ENCODE results near the gene LMBR1.
A peak's percentile ranks its signal among the peaks of the same experiment; 100 is the strongest.

LMBR1 gene

GRCh38 chr7:156795415-156795814 is 97.6 kb downstream of the LMBR1 start:
- no peak for DNase-seq (ENCODE audit: low read depth in 3 of 3)

GRCh38 chr7:156793334-156793733 is 99.6 kb downstream of the LMBR1 start:
- no peak for DNase-seq (ENCODE audit: low read depth in 3 of 3)

- DNase-seq (ENCODE audit: low read depth in 3 of 3) = no peak
These were observed 100.4 kb downstream of the LMBR1 start for GRCh38 chr7:156792611-156793010.

- no peak for DNase-seq (ENCODE audit: low read depth in 3 of 3)
These were observed 101.7 kb downstream of the LMBR1 start for GRCh38 chr7:156791241-156791640.

- no peak for DNase-seq (ENCODE audit: low read depth in 3 of 3)
These were observed 102.7 kb downstream of the LMBR1 start for GRCh38 chr7:156790264-156790663.

- no peak for DNase-seq (ENCODE audit: low read depth in 3 of 3)
These were observed 106.9 kb downstream of the LMBR1 start for GRCh38 chr7:156785998-156786543.

- no peak for DNase-seq (ENCODE audit: low read depth in 3 of 3)
These were observed 109.1 kb downstream of the LMBR1 start for GRCh38 chr7:156783864-156784263.

- no peak for DNase-seq (ENCODE audit: low read depth in 3 of 3)
These were observed 111.0 kb downstream of the LMBR1 start for GRCh38 chr7:156781972-156782371.

GRCh38 chr7:156780724-156781455 is 112.1 kb downstream of the LMBR1 start:
- DNase-seq (ENCODE audit: low read depth in 3 of 3) = peak in 1 of 3 experiments; percentile 16

GRCh38 chr7:156778668-156779067 is 114.3 kb downstream of the LMBR1 start:
- DNase-seq (ENCODE audit: low read depth in 3 of 3) = no peak

GRCh38 chr7:156778201-156778600 is 114.8 kb downstream of the LMBR1 start:
- DNase-seq (ENCODE audit: low read depth in 3 of 3) = no peak

GRCh38 chr7:156777364-156778069 is 115.5 kb downstream of the LMBR1 start:
- DNase-seq (ENCODE audit: low read depth in 3 of 3) = peak; percentile 7 to 23 (median 16)

GRCh38 chr7:156776527-156776926 is 116.5 kb downstream of the LMBR1 start:
- DNase-seq (ENCODE audit: low read depth in 3 of 3) = no peak

GRCh38 chr7:156773966-156774365 is 119.0 kb downstream of the LMBR1 start:
- DNase-seq (ENCODE audit: low read depth in 3 of 3) = no peak

- no peak for DNase-seq (ENCODE audit: low read depth in 3 of 3)
These were observed 120.3 kb downstream of the LMBR1 start for GRCh38 chr7:156772725-156773124.

GRCh38 chr7:156768698-156769472 is 124.1 kb downstream of the LMBR1 start:
- DNase-seq (ENCODE audit: low read depth in 3 of 3) = no peak

GRCh38 chr7:156766666-156767065 is 126.3 kb downstream of the LMBR1 start:
- no peak for DNase-seq (ENCODE audit: low read depth in 3 of 3)

GRCh38 chr7:156765901-156766656 is 126.9 kb downstream of the LMBR1 start:
- DNase-seq (ENCODE audit: low read depth in 3 of 3) = no peak

GRCh38 chr7:156764766-156765165 is 128.2 kb downstream of the LMBR1 start:
- no peak for DNase-seq (ENCODE audit: low read depth in 3 of 3)

- DNase-seq (ENCODE audit: low read depth in 3 of 3) = no peak
These were observed 128.8 kb downstream of the LMBR1 start for GRCh38 chr7:156764016-156764669.
